SH-SY5Y (cell line): ENCODE results near the gene AMMECR1.

Experiments used
- GATA2 ChIP-seq: IDR thresholded peaks from 2 replicates; pipeline ENCODE4 v1.6.1; 2011; ENCODE audit warnings: mild to moderate bottlenecking, low read depth, low read length
- GATA3 ChIP-seq: IDR thresholded peaks from 2 replicates; pipeline ENCODE4 v1.6.1; 2011; ENCODE audit warnings: low read depth, mild to moderate bottlenecking, low read length, moderate library complexity

GRCh38 chrX:110192516-110192915, 125.4 kb downstream of the AMMECR1 start:
- no peak for TF ChIP-seq GATA2
- no peak for TF ChIP-seq GATA3
